Muscle layer of colon (tissue), 2 donors: Measurements from ENCODE around the gene C2CD4A.
"Not testable (repeated sequence)": the region's sequence is repeated elsewhere in the genome, so short reads cannot be mapped to it uniquely, and the experiment has no call there.

Experiments
- H3K27ac ChIP-seq: one replicate; pipeline ENCODE4 v1.7.0; 2013; ENCODE audit warnings: low read depth, mild to moderate bottlenecking, low read length, moderate library complexity
- H3K27me3 ChIP-seq, 2 donors: one replicate each; pipeline ENCODE4 v1.7.0; 2013; ENCODE audit warnings: low read length in 2 of 2, mild to moderate bottlenecking in 2 of 2; ENCODE audit not compliant: insufficient read depth in 2 of 2, control insufficient read depth in 1 of 2
- H3K36me3 ChIP-seq: one replicate; pipeline ENCODE4 v1.7.0; 2013; ENCODE audit warnings: mild to moderate bottlenecking, low read length; ENCODE audit not compliant: insufficient read depth
- H3K4me1 ChIP-seq: one replicate; pipeline ENCODE4 v1.7.0; 2013; ENCODE audit warnings: mild to moderate bottlenecking, low read length; ENCODE audit not compliant: insufficient read depth
- H3K4me3 ChIP-seq, 2 donors: one replicate each; pipeline ENCODE4 v1.7.0; 2013; ENCODE audit warnings: low read length in 2 of 2, low read depth in 1 of 2, mild to moderate bottlenecking in 1 of 2, moderate library complexity in 1 of 2
- H3K9ac ChIP-seq: one replicate; pipeline ENCODE4 v1.7.0; 2013; ENCODE audit warnings: low read length
- H3K9me3 ChIP-seq: one replicate; pipeline ENCODE4 v1.7.0; 2013; ENCODE audit warnings: mild to moderate bottlenecking, low read length
- donor health status: abdominal sarcoma.
- donor health status: Adenocarcinoma of cecum.

C2CD4A gene

DNA sequence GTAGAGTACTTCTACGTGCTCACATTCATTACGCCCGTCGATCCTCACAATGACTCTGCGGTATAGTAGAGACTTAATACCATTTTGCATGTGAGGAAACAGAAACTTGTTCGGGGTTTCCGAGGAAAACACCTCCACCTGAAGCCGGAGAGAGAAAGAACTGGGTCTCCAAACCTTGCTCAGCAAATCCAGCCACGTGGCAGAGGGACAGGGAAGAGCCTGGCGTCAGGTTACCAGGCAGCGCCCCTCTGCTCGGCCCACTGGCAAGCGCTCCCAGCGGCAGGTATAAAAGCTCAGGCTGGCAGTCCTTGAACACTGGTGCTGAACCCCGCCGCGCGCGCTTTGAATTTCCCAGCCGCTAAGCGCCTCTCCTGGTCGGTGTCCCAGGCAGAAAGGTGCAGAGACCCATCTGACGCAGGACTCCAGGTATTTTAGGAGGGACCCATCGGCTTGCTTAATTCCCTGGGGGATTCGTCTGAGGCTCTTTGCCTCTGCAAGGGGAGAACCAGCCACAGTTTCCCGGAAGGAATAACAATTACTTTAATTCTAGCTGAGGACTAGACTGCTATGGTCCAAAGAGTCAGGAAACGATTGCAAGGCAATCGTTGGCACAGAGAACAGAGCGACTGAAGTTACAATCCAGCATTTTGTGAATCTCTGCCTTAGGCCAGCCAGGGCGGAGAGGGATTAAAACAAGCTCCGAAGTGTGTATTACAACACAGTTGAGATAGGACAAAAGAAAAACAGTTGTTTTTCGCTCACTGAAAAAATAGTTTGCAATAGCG, at the start of gene C2CD4A:
TSS of gene C2CD4A (plus strand) at position 315 of the 785 bp plus-strand sequence. CDS start 637 bp downstream, outside the sequence.
- Histone ChIP-seq H3K4me1 (peaks cover 17% of the 10 kb centered on the region), H3K27me3 (peaks cover 15 to 22% of the 10 kb centered on the region in 2 donors), H3K9me3 (no peaks in the 10 kb centered on the region), H3K9ac (no peak within 1 kb of the TSS), H3K4me3 (peak within 1 kb of the TSS in 1 of 2 donors; percentile 64), H3K36me3 (no peaks in the 10 kb centered on the region), H3K27ac (no peak within 1 kb of the TSS)

GRCh38 chr15:62020576-62021160, 46.1 kb upstream of the C2CD4A start:
- H3K9me3 ChIP-seq = no peaks in the 10 kb centered on the region
- H3K27ac ChIP-seq = no peak overlapping the region
- no peaks in the 10 kb centered on the region for H3K36me3 ChIP-seq
- H3K27me3 ChIP-seq = no peaks in the 10 kb centered on the region
- no peaks in the 10 kb centered on the region for H3K4me1 ChIP-seq
- no peak overlapping the region for H3K4me3 ChIP-seq
- no peak overlapping the region for H3K9ac ChIP-seq

DNA sequence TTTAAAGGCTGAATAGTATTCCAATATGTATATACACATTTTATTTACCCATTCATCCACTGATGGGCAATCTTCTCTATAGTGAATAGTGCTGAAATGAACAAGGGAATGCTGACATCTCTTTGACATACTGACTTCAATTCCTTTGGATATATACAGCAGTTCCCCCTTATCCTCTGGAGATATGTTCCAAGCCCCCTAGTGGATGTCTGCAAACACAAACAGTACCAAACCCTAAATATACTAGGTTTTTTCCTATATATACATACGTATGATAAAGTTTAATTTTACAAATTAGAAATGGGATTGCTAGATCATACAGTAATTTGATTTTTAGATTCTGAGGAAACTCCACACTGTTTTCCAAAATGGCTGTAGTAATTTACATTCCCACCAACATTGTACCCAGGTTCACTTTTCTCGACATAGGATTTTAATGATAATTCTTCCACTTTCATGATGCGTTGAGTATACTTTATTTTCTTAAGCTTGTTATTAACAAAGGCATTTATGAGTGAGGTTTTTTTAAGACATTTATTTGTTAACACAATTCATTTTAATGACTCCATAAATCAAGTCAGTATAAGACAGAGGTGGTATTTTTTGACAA, 44.7 kb upstream of the C2CD4A start:
- no peaks in the 10 kb centered on the region for H3K27me3 ChIP-seq
- no peak overlapping the region for H3K27ac ChIP-seq
- no peaks in the 10 kb centered on the region for H3K9me3 ChIP-seq
- no peaks in the 10 kb centered on the region for H3K4me1 ChIP-seq
- no peak overlapping the region for H3K4me3 ChIP-seq
- H3K9ac ChIP-seq = no peak overlapping the region
- no peaks in the 10 kb centered on the region for H3K36me3 ChIP-seq

DNA sequence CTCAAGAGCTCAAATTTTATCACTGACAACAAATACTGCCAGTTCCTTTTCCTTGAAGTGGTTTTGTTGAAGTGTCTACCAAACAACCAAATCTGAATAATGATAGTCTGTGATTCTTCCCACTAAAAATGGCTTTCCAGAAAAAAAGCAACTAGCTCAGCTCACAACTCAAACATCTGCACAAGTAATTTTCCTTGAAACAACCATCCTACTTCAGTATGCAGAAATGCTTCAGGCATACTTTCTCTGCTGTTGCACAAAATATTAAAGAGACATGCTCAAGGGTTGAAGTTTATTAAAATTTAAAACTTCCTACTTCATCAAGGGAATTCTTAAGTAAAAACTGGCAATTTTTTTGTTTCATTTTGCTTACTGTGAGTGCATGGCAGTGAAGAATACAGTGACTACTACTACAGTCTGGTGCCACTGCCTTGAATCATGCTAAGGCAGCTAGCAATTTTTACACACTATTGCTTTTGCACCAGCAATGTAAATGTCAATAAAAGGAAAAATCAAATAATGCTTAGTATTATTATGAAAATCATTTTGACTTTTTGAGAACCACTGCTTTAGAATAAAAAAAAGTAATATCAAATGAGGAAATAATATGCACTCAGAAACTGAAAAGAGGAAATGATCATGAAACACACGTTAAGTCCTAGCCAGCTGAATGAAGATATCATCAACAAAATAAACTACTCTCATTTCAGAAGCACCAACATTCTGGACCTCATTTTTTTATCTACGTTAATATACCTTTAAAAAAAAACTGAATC, 40.1 kb upstream of the C2CD4A start:
- H3K27me3 ChIP-seq = no peaks in the 10 kb centered on the region
- no peaks in the 10 kb centered on the region for H3K9me3 ChIP-seq
- H3K4me3 ChIP-seq = no peak overlapping the region
- no peaks in the 10 kb centered on the region for H3K4me1 ChIP-seq
- H3K27ac ChIP-seq = no peak overlapping the region
- H3K36me3 ChIP-seq = no peaks in the 10 kb centered on the region
- no peak overlapping the region for H3K9ac ChIP-seq

GRCh38 chr15:62027263-62027565, 39.6 kb upstream of the C2CD4A start:
- H3K4me3 ChIP-seq = no peak overlapping the region
- H3K4me1 ChIP-seq = no peaks in the 10 kb centered on the region
- H3K36me3 ChIP-seq = no peaks in the 10 kb centered on the region
- no peaks in the 10 kb centered on the region for H3K27me3 ChIP-seq
- H3K9ac ChIP-seq = no peak overlapping the region
- no peaks in the 10 kb centered on the region for H3K9me3 ChIP-seq
- no peak overlapping the region for H3K27ac ChIP-seq

DNA sequence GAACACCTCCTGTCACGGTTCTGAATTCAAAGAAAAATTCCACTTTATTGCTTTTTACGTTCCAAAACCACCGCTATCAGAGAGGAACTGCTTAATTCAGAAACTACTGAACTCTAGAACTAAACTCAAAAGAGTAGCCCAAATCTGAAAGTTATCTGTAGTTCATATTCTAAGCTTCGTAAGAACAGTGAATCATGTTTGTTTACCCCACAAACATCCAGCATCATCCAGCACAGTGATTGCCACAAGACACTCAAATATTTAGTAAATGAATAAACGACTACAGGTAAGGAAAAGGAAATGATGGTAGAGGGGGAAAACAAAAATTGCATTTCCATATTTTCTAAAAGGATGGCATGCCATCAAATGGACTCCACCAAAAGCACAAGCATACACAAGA, 38.9 kb upstream of the C2CD4A start:
- no peak overlapping the region for H3K9ac ChIP-seq
- H3K4me1 ChIP-seq = no peaks in the 10 kb centered on the region
- H3K9me3 ChIP-seq = no peaks in the 10 kb centered on the region
- H3K4me3 ChIP-seq = no peak overlapping the region
- H3K27ac ChIP-seq = no peak overlapping the region
- H3K36me3 ChIP-seq = peaks cover 4% of the 10 kb centered on the region
- H3K27me3 ChIP-seq = no peaks in the 10 kb centered on the region

DNA sequence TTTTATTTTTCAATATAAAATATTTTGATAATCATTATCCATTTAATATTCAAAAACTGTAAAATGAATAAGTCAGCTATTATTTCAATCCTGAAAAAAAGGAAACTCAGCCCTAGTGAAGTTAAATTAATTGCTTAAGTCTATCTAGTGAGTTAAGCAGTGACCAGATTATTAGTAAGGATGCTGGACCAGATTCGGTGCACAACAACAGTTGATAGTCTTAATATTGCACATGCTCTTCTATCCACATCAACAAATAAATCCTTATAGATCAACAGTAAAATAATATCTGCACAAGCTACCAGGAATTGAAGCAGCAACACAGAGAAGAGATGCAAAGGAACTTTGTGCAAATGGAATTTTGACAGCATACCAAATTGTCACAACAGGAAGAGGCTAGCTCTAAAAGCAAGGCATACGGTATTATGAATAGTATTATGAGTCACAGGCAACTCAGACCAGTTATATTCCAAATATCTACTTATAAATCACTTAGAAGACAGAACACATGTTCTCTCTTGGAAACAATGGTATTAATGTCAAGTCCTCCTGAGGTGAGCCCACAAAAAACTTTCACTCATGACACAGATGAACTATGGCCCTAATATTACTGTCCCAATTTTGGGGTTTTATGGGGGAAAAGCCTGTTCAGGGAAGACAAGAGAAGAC, 31.4 kb upstream of the C2CD4A start:
- Histone ChIP-seq H3K36me3 (peaks cover 9% of the 10 kb centered on the region), H3K4me1 (peaks cover 4% of the 10 kb centered on the region), H3K27ac (no peak overlapping the region), H3K9me3 (no peaks in the 10 kb centered on the region), H3K4me3 (no peak overlapping the region), H3K27me3 (no peaks in the 10 kb centered on the region), H3K9ac (no peak overlapping the region)

DNA sequence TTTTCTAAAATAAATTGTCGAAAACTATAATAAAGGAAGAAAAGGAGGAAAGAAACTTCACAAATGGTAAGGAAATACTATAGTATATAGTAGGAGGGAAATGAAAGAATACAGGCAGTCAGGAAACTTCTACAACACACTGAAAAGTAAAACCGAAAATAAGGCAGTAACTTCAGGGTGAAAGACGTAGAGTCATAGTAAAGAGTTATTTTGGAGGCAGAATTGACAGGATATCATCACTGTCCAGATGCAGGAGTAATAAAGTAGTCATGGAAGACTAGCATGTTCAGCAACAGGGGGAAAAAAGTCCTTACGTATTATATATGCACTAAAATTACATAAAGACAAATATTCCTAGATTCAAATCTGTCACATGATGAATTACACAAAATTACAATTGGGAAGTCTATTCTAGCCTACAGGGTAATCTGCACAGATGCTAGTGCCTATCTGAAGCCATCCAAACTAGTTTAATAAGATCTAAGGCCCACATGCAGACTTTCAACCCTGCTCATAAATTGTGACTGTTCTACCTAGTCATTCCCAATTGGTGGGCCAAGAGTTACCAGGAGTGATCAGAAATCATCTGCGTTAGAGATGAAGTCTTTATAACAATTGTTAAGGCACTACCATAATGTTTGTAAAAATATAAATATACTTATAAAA, 20.6 kb upstream of the C2CD4A start:
- no peaks in the 10 kb centered on the region for H3K36me3 ChIP-seq
- no peak overlapping the region for H3K27ac ChIP-seq
- H3K9ac ChIP-seq = no peak overlapping the region
- H3K9me3 ChIP-seq = no peaks in the 10 kb centered on the region
- H3K4me3 ChIP-seq = no peak overlapping the region
- no peaks in the 10 kb centered on the region for H3K27me3 ChIP-seq
- H3K4me1 ChIP-seq = peaks cover 9% of the 10 kb centered on the region

DNA sequence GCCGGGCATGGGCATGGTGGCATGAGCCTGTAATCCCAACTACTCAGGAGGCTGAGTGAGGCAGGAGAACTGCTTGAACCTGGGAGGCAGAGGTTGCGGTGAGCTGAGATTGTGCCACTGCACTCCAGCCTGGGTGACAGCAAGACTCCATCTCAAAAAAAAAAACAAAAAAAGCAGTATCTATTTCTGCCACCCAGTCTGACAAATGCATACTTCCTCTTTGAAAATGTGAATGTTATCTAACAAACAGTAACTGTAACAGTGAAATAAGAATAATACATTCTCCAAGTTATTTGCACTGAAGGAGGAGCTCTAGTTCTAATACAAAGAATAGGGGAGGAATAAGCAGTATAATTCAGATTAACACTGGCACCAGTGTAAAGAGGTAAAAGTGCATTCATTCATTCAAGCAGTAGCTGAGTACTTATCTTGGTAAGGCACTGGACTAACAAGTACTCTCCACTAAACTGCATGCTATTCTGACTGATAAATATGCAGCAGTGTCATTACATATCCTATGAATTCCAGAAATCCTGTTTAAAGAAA, 19.4 kb upstream of the C2CD4A start:
- Histone ChIP-seq H3K9ac (no peak overlapping the region), H3K27me3 (no peaks in the 10 kb centered on the region), H3K36me3 (no peaks in the 10 kb centered on the region), H3K9me3 (no peaks in the 10 kb centered on the region), H3K4me1 (peaks cover 9% of the 10 kb centered on the region), H3K27ac (no peak overlapping the region), H3K4me3 (no peak overlapping the region)

GRCh38 chr15:62048254-62048653, 18.5 kb upstream of the C2CD4A start:
- not testable (repeated sequence) for H3K36me3 ChIP-seq, H3K27me3 ChIP-seq, H3K9me3 ChIP-seq, H3K4me1 ChIP-seq, H3K9ac ChIP-seq, H3K27ac ChIP-seq, H3K4me3 ChIP-seq
